WI38 (cell line): Measurements from ENCODE around the gene ASB16.

ENCODE experiments used
- H3K4me3 ChIP-seq: 2 replicates; pipeline ENCODE4 v1.5.1; 2011; ENCODE audit warnings: low read depth, mild to moderate bottlenecking, control low read depth, low read length
- TF ChIP-seq, protein P1 (sequence below): IDR thresholded peaks from 2 replicates; pipeline ENCODE4 v1.5.1; 2012; ENCODE audit warnings: low read depth, mild to moderate bottlenecking, control low read depth, low read length

ASB16 gene

DNA sequence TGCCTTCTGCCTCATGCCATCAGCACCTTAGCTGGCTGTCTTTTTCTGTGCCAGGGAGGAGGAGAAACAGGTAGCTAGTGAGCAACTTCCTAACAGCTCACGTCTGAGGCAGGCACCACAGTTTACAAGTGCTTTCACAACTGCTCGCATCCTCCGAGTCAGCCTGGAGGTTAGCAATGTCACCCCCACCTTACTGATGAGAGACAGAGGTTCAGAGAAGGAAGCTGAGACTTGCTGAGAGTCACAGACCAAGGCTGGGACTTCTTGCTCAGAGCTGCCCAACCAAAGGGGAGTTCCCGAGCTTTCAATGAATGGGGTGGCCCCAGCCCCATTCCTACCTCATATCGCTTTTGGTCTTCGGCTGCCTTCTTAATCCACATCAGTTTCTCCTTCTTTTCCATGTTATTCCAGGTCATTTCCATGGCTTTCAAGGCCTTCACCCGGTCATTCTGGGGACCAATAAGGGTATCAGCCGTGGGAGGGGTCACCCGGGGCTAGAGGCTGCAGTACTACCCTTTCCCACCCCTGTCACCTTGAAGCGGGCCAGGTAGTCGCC, 39.4 kb downstream of the ASB16 start:
- TF ChIP-seq, protein P1, sequence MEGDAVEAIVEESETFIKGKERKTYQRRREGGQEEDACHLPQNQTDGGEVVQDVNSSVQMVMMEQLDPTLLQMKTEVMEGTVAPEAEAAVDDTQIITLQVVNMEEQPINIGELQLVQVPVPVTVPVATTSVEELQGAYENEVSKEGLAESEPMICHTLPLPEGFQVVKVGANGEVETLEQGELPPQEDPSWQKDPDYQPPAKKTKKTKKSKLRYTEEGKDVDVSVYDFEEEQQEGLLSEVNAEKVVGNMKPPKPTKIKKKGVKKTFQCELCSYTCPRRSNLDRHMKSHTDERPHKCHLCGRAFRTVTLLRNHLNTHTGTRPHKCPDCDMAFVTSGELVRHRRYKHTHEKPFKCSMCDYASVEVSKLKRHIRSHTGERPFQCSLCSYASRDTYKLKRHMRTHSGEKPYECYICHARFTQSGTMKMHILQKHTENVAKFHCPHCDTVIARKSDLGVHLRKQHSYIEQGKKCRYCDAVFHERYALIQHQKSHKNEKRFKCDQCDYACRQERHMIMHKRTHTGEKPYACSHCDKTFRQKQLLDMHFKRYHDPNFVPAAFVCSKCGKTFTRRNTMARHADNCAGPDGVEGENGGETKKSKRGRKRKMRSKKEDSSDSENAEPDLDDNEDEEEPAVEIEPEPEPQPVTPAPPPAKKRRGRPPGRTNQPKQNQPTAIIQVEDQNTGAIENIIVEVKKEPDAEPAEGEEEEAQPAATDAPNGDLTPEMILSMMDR = no peak
- H3K4me3 ChIP-seq = no peak overlapping the region

DNA sequence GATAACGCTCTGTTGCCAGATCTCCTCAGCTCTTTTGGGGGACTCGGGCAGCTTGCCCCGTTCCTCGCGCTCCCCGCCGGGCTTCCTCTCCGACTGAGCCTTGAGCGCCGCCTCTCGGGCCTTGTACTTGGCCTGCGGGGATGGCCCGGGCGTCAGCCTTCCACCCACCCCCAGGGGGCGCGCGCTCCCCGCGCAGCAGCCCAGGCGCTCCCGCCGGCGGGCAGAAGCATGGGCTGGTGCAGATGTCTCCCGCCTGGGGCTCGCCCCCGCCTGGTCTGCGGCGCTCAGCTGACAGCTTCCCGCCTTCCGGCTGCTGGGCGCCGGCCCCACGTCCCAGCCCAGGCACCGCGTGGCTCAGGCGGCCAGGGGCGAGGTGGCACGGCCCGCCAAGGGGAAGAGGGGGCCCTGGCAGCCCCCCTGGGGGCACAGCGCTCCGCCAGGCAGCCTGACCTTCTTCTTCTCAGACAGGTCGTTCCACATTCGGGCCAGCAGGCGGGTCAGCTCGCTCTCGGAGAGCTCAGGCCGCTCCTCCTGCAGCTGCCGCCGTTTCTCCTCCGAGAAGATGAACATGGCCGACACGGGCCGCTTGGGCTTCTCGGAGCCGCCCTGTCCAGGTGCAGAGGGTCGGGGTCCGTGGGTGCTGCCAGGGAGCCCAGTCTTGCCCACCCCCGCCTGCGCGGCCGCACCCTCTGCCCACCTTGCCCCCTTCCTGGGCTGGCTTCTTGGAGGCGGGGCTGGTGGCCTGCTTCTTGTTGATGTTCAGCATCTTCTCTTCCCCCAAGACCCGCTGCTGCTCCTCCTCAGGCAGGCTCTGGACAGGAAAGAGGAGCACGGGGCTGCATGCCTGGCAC, 40.1 kb downstream of the ASB16 start:
- TF ChIP-seq, protein P1 = peak; percentile 98
- no peak overlapping the region for H3K4me3 ChIP-seq

- TF ChIP-seq, protein P1 = no peak
- H3K4me3 ChIP-seq = no peak overlapping the region
These were observed 41.1 kb downstream of the ASB16 start for GRCh38 chr17:44211281-44212265.

- TF ChIP-seq, protein P1 = no peak
- H3K4me3 ChIP-seq = no peak overlapping the region
These were observed 42.3 kb downstream of the ASB16 start for GRCh38 chr17:44212507-44213402.

GRCh38 chr17:44213403-44214229, 43.1 kb downstream of the ASB16 start:
- TF ChIP-seq, protein P1 = no peak
- H3K4me3 ChIP-seq = no peak overlapping the region

GRCh38 chr17:44214230-44214494, 43.7 kb downstream of the ASB16 start:
- H3K4me3 ChIP-seq = no peak overlapping the region
- TF ChIP-seq, protein P1 = no peak
